HG02678 (cell line): Measurements from ENCODE around the gene PRPF39.
"Not testable (repeated sequence)": the region's sequence is repeated elsewhere in the genome, so short reads cannot be mapped to it uniquely, and the experiment has no call there.

ENCODE experiments used
- ATAC-seq: cut with Tn5 transposase; IDR thresholded peaks from one replicate; pipeline ENCODE4 v1.9.1; 2021; ENCODE audit warnings: mild to moderate bottlenecking, moderate library complexity; ENCODE audit not compliant: unreplicated experiment

The PRPF39 gene

DNA sequence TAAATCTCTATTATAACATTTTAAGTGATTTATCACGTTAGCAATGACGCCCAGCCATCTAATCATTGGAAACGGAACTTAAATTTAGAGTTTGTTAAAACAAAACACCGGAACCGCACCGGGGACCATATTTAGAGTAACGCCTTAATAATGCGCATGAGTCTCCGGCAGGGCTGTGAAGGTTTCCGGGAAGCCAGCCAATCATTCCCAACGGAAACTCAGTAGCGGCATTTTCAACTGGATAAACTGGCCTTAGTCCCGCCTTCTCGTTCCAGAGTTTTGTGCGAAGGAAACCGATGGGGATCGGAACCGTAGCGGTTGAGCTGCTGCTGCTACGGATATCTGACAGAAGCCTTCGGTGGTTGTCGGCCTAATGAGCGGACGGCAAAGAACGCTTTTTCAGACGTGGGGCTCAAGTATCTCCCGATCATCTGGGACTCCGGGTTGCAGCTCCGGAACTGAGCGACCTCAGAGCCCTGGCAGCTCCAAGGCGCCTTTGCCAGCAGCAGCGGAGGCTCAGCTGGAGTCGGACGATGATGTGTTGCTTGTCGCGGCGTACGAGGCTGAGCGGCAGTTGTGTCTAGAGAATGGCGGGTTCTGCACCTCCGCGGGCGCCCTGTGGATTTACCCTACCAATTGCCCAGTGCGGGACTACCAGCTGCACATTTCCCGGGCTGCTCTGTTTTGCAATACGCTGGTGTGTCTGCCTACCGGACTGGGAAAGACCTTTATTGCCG, 51.9 kb downstream of the PRPF39 start, which contains the start of gene FANCM:
FANCM (plus strand) TSS at position 272 of the 737 bp plus-strand sequence; CDS start at position 374, 102 bp downstream.
- ATAC-seq, result peak; percentile 36

DNA sequence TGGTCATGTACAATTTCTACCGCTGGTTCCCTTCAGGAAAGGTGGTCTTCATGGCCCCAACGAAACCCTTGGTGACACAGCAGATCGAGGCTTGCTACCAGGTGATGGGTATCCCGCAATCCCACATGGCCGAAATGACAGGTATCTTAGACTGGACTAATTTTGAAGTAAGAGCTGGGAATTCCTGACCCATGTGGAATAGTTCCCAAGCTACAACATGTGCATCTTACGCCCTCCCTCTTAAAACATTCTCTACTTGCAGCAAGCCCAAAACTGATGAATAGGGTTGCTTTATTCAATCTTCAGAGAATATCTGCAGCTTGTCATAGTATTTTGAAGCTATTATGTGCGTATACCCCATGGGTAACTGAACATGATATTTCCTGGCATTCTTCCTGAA, 52.5 kb downstream of the PRPF39 start:
- ATAC-seq, result no peak

DNA sequence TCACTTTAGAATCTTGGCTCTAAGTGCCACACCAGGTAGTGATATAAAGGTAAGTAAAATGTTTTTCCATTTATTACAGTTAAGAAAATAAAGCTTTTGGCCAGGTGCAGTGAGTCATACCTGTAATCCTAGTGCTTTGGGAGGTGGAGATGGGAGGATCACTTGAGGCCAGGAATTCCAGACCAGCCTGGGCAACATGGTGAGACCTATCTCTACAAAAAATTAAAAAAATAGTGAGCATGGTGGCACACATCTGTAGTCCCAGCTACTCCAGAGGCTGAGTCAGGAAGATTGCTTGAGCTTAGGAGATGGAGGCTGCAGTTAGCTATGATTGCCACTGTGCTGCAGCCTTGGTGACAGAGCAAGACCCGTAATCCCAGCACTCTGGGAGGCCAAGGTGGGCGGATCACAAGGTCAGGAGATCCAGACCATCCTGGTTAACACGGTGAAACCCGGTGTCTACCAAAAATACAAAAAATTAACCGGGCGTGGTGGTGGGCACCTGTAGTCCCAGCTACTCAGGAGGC, 56.8 kb downstream of the PRPF39 start:
- ATAC-seq, result no peak

DNA sequence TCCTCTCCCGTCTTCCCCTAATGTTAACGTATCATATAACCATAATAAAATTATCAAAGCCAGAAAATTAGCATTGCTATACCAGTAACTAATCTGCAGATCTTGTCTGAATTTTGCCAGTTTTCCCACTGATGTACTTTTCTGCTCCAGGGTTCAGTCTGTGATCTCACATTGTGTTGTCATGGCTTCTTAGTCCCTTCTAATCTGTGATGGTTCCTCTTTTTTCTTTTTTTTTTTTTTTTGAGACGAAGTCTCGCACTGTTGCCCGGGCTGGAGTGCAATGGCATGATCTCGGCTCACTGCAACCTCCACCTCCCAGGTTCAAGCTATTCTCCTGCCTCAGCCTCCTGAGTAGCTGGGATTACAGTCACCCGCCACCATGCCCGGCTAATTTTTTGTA, 58.2 kb downstream of the PRPF39 start:
- ATAC-seq, result not testable (repeated sequence)

DNA sequence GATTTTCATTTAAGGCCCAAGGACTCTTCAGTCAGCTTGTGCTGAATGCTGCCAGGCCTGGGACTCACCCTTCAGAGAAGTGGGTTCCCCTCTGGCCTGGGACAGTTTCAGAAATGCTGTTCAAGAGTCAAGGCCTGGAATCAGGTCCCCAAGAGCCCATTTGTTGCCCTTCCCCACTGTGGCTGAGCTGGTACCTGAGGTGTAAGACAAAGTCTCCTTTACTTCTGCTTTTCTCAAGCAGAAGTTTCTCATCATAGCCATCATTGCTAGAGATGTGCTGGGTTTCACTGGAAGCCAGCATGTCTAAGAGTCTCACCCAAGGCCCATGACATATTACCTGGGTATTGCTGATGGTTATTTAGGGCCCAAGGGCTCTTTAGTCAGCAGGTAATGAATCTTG, 60.7 kb downstream of the PRPF39 start:
- peak; percentile 54 for ATAC-seq

DNA sequence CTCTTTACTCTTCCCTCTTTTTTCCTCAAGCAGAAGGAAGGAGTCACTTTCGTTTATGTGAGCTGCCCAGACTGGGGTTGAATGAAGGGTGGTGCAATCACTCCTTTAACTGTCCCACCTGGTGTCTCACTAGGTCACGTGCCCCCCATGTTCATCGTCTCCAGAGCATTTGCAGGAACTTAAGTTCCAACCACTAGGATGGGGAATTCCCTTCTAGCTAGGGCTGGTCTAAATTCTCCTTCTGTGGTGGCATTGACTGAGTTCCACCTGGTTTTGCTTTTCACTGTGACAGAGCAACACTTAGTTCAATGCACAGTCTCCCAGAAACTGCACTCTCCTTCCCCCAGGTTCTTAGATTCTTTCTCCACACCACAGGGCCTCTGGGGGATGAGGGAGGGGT, 61.3 kb downstream of the PRPF39 start:
- peak; percentile 66 for ATAC-seq

DNA sequence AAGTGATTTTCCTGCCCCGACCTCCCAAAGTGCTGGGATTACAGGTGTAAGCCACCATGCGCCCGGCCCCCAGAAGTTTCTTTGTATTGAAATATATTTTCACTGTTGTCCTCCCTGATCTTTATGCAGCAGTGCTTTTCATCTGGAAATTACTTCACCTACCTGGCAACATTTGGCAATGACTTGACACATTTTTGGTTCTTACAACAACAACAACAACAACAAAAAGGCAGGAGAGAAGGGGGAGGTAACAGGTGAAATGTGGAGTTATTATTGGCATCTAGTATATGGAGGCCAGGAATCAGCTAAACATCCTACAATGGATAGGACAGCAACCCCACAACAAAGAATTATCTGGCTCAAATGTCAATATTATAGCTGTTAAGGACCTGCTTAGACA, 65.7 kb downstream of the PRPF39 start:
- ATAC-seq, result no peak

DNA sequence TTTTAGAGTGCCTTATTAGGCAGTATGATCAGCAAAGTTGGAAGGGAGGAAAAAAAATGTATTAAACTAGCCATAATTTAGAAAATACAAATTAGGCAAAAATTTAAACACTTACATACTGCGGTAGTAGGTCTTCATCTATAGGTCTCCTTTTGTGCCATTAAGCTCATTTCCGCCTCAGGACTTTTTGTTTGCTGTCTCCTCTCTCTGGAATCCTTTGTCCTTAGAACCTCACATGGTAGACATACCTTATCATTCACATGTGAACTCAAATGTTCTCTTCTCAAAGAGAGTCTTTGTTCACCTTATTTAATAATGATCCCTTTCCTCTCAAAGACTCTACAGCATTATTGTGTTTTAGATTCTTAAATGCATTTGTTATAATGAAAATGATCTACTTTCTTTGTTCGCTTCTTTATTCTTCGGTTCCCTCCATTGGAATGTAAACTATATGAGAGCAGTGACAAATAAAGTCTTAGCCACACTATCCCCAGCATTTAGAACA, 66.5 kb downstream of the PRPF39 start:
- no peak for ATAC-seq

DNA sequence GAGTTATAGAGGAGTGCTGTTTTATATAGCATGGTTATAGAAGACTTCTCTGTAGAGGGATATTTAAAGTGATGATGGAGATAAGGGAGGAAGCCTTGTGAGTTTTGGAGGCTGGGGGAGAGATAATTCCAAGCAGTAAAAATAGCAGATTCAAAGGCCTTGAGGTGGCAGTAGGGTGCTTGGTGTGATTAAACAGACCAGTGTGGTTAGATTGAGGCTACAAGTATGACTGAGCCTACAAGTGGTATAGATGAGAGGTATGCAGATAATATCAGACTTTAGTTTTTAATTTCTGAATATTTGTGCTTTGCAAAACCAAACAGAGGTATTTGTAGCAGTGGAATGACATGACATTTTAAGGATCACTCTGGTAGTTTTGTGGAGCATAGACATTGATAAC, 72.2 kb downstream of the PRPF39 start:
- ATAC-seq, result no peak
